ENCODE measurements around the gene OPTN.
"Not testable (repeated sequence)": the region's sequence is repeated elsewhere in the genome, so short reads cannot be mapped to it uniquely, and the experiment has no call there.

The OPTN gene

GRCh38 chr10:13099666-13100348 is at the start of gene OPTN:
TSS of gene OPTN (plus strand) at chr10:13100163. CDS start at chr10:13109123, 8,960 bp downstream.
- peak; percentile 56 for TF ChIP-seq CTCF (IDR thresholded peaks at IDR 0.05; ENCODE audit: control extremely low read depth, extremely low read depth, low read depth, missing control alignments)
- ChIA-PET CTCF (interaction anchor here (0.7 to 2.7 kb wide), 18 partner anchors 9 to 1316 kb away, joined by 3 to 14 read pairs (median 4); partner anchors contain the start of gene MCM10), POLR2A (interaction anchor here (0.6 kb wide), 1 partner anchor 976 kb away, joined by 3 read pairs; no protein-coding TSS in a partner anchor)
- peak; percentile 92 for DNase-seq (ENCODE audit: extremely low spot score)

DNA sequence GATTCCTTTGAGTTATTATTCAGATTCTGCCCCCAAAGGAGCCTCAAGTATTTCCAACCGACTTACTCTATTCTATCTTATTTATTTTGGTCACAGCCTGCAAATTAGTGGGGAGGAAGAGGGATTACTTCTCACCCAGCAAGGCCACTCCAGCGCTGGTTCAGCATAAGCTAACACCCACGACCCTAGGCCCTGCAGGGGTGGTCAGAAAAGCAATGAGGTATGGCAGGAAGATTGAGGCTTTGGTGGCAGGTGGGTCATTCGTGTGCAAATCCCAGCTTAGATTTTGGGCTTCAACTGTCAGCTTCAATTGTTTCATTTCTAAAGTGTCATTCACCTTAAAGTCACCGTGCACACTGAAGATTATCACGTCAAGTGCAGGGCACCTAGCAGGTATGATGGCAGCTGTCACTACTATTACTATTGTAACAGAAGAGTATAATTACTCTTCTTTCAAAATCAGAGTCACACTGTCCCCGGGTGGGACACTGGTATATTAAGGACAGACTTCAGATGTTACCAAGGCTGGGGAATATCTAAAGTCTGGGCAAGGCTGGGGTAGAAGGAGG is 48.8 kb upstream of the OPTN start:
- no peak for TF ChIP-seq CTCF (IDR thresholded peaks at IDR 0.05; ENCODE audit: control extremely low read depth, extremely low read depth, low read depth, missing control alignments)
- DNase-seq (ENCODE audit: extremely low spot score): no peak
- ChIA-PET CTCF (interaction anchor here (1.5 kb wide), 1 partner anchor 24 kb away, joined by 4 read pairs; no protein-coding TSS in a partner anchor), POLR2A (no interaction called here)

DNA sequence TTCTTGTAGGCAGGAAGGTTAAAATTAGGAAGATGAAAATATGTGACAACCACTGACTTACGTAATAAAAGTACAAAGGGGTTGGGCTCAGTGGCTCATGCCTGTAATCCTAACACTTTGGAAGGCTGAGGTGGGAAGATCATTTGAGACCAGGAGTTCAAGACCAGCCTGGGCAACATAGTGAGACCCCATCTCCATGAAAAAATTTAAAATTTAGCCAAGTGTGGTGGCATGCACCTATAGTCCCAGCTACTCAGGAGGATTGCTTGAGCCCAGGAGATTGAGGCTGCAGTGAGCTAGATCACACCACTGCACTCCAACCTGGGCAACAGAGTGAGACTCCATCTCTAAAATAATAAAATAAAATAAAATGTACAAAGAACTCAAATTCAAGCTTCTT is 46.8 kb upstream of the OPTN start:
- CTCF ChIA-PET: interaction anchor here (1.3 kb wide), 1 partner anchor 9 kb away, joined by 3 read pairs; no protein-coding TSS in a partner anchor
- POLR2A ChIA-PET; DNase-seq (ENCODE audit: extremely low spot score): not testable (repeated sequence)

DNA sequence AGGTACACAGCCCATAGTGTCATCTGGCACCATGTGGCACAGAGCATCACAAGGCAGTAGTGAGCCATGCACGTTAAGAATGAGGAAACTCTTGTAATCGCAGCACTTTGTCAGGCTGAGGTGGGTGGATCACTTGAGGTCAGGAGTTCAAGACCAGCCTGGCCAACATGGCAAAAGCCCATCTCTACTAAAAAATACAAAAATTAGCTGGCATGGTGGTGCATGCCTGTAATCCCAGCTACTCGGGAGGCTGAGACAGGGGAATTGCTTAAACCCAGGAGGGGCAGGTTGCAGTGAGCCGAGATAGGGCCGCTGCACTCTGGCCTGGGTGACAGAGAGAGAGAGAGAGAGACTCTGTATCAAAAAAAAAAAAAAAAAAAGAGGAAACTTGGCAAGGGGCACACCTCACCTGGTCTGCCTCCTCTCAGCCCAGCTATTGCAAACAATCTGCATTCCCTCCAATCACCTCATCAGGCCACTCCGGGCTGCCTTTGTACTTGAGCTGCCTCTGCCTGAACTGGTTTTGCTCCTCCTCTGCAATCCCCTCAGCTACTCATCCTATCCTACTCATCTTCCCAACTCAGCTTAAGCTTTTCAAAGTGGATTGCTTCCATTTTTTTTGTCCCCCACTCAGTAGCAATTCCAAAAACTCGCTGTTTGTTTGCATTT is 46.0 kb upstream of the OPTN start:
- ChIA-PET POLR2A (no interaction called here), CTCF (interaction anchor here (1.2 to 1.3 kb wide), 2 partner anchors 9 kb away, joined by 3 read pairs; no protein-coding TSS in a partner anchor)
- DNase-seq (ENCODE audit: extremely low spot score): no peak
- no peak for TF ChIP-seq CTCF (IDR thresholded peaks at IDR 0.05; ENCODE audit: control extremely low read depth, extremely low read depth, low read depth, missing control alignments)

- no peak for TF ChIP-seq CTCF (IDR thresholded peaks at IDR 0.05; ENCODE audit: control extremely low read depth, extremely low read depth, low read depth, missing control alignments)
- DNase-seq (ENCODE audit: extremely low spot score): no peak
- CTCF ChIA-PET: interaction anchor here (1.1 to 1.2 kb wide), 2 partner anchors 8 to 9 kb away, joined by 3 to 4 read pairs; no protein-coding TSS in a partner anchor
- POLR2A ChIA-PET: no interaction called here
Measured at GRCh38 chr10:13054844-13055243, 45.1 kb upstream of the OPTN start.

GRCh38 chr10:13056456-13057077 is 43.4 kb upstream of the OPTN start:
- no peak for DNase-seq (ENCODE audit: extremely low spot score)
- ChIA-PET CTCF (no interaction called here), POLR2A (interaction anchor here (0.5 kb wide), 1 partner anchor 17 kb away, joined by 3 read pairs; no protein-coding TSS in a partner anchor)
- no peak for TF ChIP-seq CTCF (IDR thresholded peaks at IDR 0.05; ENCODE audit: control extremely low read depth, extremely low read depth, low read depth, missing control alignments)
